Activated B cell treated with CpG ODN at 0.5 μM for 24 hours (primary cell): ENCODE data around the gene TMEM9. TPM values are rescaled to one million over a fixed set of nuclear protein-coding genes. Genes with fewer than 3 reads are reported as not detected.

Experiments used
- ATAC-seq: fragments of 200-7000 bp; cut with Tn5 transposase; one replicate; pipeline ENCODE4 v1.10.0; 2021; ENCODE audit warnings: low read depth, mild to moderate bottlenecking, moderate library complexity
- CTCF ChIA-PET: fragments of 350-600 bp; sonication (Branson Sonifier 250); formaldehyde crosslinking; loops from one replicate; lab custom pipeline; 2021; ENCODE audit warnings: antibody characterized with exemption; lab: Charles Lee
- POLR2A ChIA-PET: fragments of 350-600 bp; sonication (Branson Sonifier 250); formaldehyde crosslinking; loops from one replicate; lab custom pipeline; 2021; ENCODE audit warnings: antibody characterized with exemption; lab: Charles Lee
- DNase-seq: peaks from one replicate; pipeline ENCODE4 v3.0.0; 2022
- H3K27ac Mint-ChIP-seq: one replicate; pipeline ENCODE4 v1.8.0; 2020; ENCODE audit warnings: mixed read lengths
- H3K27me3 Mint-ChIP-seq: one replicate; pipeline ENCODE4 v1.8.0; 2021; ENCODE audit warnings: mixed read lengths
- H3K36me3 Mint-ChIP-seq: one replicate; pipeline ENCODE4 v1.8.0; 2021; ENCODE audit warnings: low read depth, mixed read lengths
- H3K4me1 Mint-ChIP-seq: one replicate; pipeline ENCODE4 v1.8.0; 2021; ENCODE audit warnings: mixed read lengths
- H3K4me3 Mint-ChIP-seq: one replicate; pipeline ENCODE4 v1.8.0; 2020; ENCODE audit warnings: mild to moderate bottlenecking, mixed read lengths
- H3K9me3 Mint-ChIP-seq: one replicate; pipeline ENCODE4 v1.8.0; 2020; ENCODE audit warnings: mixed read lengths
- intact Hi-C: fragments of 100-400 bp; cut with micrococcal nuclease; formaldehyde crosslinking; loops from one replicate; pipeline ENCODE4 v1.15.1; 2024
- total RNA-seq: library from RNA; stranded (reverse); gene quantifications from 2 replicates; pipeline ENCODE4 v1.2.3, GENCODE V29; 2022
- TF ChIP-seq, protein P1 (sequence below): fragments of 200-600 bp; IDR thresholded peaks from one replicate; pipeline ENCODE4 v1.8.0; 2022; ENCODE audit warnings: antibody characterized with exemption, mild to moderate bottlenecking

The TMEM9 gene
- total RNA-seq, 1 donor from 2014 or later, result 19.0 TPM

GRCh38 chr1:201119206-201120197 is 34.8 kb downstream of the TMEM9 start:
- H3K4me3 Mint-ChIP-seq, result no peak overlapping the region
- ATAC-seq, result no peak
- no peaks in the 10 kb centered on the region for H3K36me3 Mint-ChIP-seq
- POLR2A ChIA-PET, result no interaction called here
- intact Hi-C loops, result no loop called here
- no peaks in the 10 kb centered on the region for H3K9me3 Mint-ChIP-seq
- DNase-seq, result no peak
- TF ChIP-seq, protein P1, sequence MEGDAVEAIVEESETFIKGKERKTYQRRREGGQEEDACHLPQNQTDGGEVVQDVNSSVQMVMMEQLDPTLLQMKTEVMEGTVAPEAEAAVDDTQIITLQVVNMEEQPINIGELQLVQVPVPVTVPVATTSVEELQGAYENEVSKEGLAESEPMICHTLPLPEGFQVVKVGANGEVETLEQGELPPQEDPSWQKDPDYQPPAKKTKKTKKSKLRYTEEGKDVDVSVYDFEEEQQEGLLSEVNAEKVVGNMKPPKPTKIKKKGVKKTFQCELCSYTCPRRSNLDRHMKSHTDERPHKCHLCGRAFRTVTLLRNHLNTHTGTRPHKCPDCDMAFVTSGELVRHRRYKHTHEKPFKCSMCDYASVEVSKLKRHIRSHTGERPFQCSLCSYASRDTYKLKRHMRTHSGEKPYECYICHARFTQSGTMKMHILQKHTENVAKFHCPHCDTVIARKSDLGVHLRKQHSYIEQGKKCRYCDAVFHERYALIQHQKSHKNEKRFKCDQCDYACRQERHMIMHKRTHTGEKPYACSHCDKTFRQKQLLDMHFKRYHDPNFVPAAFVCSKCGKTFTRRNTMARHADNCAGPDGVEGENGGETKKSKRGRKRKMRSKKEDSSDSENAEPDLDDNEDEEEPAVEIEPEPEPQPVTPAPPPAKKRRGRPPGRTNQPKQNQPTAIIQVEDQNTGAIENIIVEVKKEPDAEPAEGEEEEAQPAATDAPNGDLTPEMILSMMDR, result no peak
- peaks cover 16% of the 10 kb centered on the region for H3K27me3 Mint-ChIP-seq
- H3K27ac Mint-ChIP-seq, result no peak overlapping the region
- CTCF ChIA-PET, result interaction anchor here (0.7 to 1.5 kb wide), 6 partner anchors 30 to 148 kb away, joined by 3 to 6 read pairs (median 3); no protein-coding TSS in a partner anchor
- H3K4me1 Mint-ChIP-seq, result peaks cover 5% of the 10 kb centered on the region

- intact Hi-C loops, result no loop called here
- DNase-seq (no peak), ATAC-seq (no peak)
- H3K9me3 Mint-ChIP-seq, result no peaks in the 10 kb centered on the region
- H3K27ac Mint-ChIP-seq, result no peak overlapping the region
- TF ChIP-seq, protein P1, result no peak
- peaks cover 12% of the 10 kb centered on the region for H3K27me3 Mint-ChIP-seq
- H3K4me3 Mint-ChIP-seq, result peak overlapping the region; percentile 41
- H3K36me3 Mint-ChIP-seq, result no peaks in the 10 kb centered on the region
- peaks cover 8% of the 10 kb centered on the region for H3K4me1 Mint-ChIP-seq
- POLR2A ChIA-PET, result no interaction called here
- CTCF ChIA-PET, result interaction anchor here (0.9 to 1.5 kb wide), 2 partner anchors 137 to 144 kb away, joined by 4 to 7 read pairs; no protein-coding TSS in a partner anchor
Observed at GRCh38 chr1:201116091-201116490, 38.2 kb downstream of the TMEM9 start.

DNA sequence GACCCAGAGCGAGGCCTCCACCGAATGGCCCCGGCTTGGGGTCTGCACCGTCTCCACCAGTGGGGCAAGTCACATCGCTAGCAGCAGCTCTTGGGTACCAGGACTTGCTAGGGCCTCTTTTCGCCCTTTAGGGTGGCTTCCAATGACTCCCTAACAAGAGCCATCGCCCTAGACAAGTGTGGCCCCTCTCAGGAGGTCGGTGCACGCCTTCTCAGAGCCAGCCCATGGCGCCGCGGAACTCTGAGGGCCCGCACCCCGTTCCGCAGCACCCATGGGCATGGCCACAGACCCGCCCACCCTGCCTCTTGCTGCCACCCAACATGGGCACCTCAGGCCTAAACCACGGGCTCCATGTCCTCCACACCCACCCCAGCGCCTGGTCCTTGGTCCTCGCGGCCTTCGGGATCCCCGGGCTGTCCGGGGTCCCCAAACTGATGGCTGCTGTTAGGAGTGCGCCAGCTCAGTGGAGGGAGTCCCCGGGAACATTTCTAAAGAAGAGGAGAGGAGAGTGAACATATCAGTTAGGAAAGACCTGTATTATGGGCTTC is 38.8 kb downstream of the TMEM9 start:
- intact Hi-C loops, result no loop called here
- H3K36me3 Mint-ChIP-seq, result no peaks in the 10 kb centered on the region
- H3K27ac Mint-ChIP-seq, result no peak overlapping the region
- ATAC-seq (no peak), DNase-seq (no peak)
- CTCF ChIA-PET, result interaction anchor here (1.5 to 3.2 kb wide), 2 partner anchors 136 to 144 kb away, joined by 9 to 38 read pairs; no protein-coding TSS in a partner anchor
- TF ChIP-seq, protein P1, result no peak
- peaks cover 12% of the 10 kb centered on the region for H3K27me3 Mint-ChIP-seq
- no peaks in the 10 kb centered on the region for H3K9me3 Mint-ChIP-seq
- peaks cover 8% of the 10 kb centered on the region for H3K4me1 Mint-ChIP-seq
- POLR2A ChIA-PET, result no interaction called here
- H3K4me3 Mint-ChIP-seq, result no peak overlapping the region

GRCh38 chr1:201114245-201115131 is 39.8 kb downstream of the TMEM9 start:
- TF ChIP-seq, protein P1, result peak; percentile 18
- ATAC-seq (peak; percentile 88), DNase-seq (peak; percentile 61)
- POLR2A ChIA-PET, result interaction anchor here (0.7 kb wide), 1 partner anchor 142 kb away, joined by 3 read pairs; no protein-coding TSS in a partner anchor
- intact Hi-C loops, result loop anchor here (1.0 to 5.0 kb wide), 4 partner anchors 28 to 492 kb away; partner anchors contain the start of gene KIF14
- H3K9me3 Mint-ChIP-seq, result no peaks in the 10 kb centered on the region
- peaks cover 2% of the 10 kb centered on the region for H3K4me1 Mint-ChIP-seq
- no peaks in the 10 kb centered on the region for H3K36me3 Mint-ChIP-seq
- no peak overlapping the region for H3K27ac Mint-ChIP-seq
- CTCF ChIA-PET, result interaction anchor here (0.5 to 3.2 kb wide), 10 partner anchors 9 to 492 kb away, joined by 3 to 38 read pairs (median 4); no protein-coding TSS in a partner anchor
- H3K4me3 Mint-ChIP-seq, result peak overlapping the region; percentile 82
- peaks cover 12% of the 10 kb centered on the region for H3K27me3 Mint-ChIP-seq
